C4-2B (cell line): Measurements from ENCODE around the gene FXYD3.

Experiments
- ZFX ChIP-seq: fragments of 450-650 bp; IDR thresholded peaks from 2 replicates; pipeline ENCODE4 v1.6.1; 2017
- TF ChIP-seq, protein P1 (sequence below): fragments of 450-650 bp; conservative IDR thresholded peaks from 2 replicates; pipeline ENCODE4 v1.5.1; 2017; ENCODE audit warnings: mild to moderate bottlenecking

DNA sequence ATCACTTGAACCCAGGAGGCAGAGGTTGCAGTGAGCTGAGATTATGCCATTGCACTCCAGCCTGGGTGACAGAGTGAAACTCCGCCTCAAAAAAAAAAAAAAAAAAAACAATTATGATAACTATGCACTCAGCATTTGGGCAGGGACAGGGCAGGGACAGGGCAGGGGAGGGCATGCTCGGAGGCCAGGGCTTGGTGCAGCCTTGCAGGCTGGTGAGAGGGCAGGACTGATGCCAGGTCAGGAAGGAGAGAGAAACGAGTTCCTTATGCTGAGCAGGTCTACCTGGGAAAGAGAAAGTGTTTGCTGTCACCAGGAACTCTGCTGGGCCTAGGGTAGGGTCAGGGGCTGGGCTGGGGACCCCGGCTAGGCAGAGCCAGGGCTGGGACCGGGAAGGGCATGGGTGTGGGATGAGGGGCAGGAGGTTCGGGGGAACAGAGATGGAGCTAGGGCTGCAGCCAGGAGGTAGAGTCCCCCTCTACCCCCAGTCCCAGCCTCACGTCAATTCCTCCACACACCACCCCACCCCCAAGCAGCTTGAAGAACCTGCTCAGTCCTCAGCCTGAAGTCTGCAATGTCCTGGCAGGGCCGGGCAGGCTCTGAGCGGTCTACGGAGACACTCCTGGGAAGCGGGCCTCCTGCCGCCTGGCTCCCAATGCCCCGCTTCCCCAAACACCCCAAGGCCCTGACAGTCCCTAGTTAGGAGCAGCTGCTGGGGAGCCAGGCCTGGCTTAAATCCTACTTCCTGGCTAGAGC lies 2.8 kb downstream of the FXYD3 start:
- TF ChIP-seq, protein P1, sequence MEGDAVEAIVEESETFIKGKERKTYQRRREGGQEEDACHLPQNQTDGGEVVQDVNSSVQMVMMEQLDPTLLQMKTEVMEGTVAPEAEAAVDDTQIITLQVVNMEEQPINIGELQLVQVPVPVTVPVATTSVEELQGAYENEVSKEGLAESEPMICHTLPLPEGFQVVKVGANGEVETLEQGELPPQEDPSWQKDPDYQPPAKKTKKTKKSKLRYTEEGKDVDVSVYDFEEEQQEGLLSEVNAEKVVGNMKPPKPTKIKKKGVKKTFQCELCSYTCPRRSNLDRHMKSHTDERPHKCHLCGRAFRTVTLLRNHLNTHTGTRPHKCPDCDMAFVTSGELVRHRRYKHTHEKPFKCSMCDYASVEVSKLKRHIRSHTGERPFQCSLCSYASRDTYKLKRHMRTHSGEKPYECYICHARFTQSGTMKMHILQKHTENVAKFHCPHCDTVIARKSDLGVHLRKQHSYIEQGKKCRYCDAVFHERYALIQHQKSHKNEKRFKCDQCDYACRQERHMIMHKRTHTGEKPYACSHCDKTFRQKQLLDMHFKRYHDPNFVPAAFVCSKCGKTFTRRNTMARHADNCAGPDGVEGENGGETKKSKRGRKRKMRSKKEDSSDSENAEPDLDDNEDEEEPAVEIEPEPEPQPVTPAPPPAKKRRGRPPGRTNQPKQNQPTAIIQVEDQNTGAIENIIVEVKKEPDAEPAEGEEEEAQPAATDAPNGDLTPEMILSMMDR = no peak
- no peak for TF ChIP-seq ZFX
